ENCODE results near the gene FAM120A. TPM values are rescaled to one million over a fixed set of nuclear protein-coding genes. Genes with fewer than 3 reads are reported as not detected.

The FAM120A gene
- total RNA-seq, 1 experiment from 2014 or later = 162 TPM

DNA sequence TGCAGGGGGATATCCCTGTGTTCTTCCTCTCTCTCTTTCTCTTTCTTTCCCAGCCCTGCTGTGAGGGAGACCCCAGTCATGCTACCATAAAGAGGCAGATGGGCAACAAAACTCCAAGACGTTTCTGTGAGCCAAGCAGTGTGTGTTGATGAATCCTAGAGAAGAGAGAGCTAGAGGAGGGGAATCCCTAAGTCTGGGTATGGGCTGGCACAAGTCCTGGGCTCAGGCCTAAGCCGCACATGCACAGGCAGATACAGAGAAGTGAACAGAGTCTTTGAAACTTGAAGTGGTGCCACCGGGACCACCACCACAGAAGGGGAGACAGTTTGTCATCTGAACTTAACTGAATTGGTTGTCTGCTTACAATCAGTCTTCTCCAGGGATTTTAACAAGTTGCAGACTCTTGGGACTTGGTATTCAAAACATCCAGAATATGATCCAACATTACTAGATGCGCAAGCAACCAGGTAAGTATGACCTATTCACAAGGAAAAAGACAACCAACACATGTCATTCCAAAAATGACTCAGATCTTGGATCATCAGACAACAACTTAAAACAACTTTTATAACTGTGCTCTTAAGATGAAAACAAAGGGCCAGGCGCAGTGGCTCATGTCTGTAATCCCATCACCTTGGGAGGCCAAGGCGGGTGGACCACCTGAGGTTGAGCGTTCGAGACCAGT, 10.4 kb upstream of the FAM120A start:
- TF ChIP-seq, protein P1, sequence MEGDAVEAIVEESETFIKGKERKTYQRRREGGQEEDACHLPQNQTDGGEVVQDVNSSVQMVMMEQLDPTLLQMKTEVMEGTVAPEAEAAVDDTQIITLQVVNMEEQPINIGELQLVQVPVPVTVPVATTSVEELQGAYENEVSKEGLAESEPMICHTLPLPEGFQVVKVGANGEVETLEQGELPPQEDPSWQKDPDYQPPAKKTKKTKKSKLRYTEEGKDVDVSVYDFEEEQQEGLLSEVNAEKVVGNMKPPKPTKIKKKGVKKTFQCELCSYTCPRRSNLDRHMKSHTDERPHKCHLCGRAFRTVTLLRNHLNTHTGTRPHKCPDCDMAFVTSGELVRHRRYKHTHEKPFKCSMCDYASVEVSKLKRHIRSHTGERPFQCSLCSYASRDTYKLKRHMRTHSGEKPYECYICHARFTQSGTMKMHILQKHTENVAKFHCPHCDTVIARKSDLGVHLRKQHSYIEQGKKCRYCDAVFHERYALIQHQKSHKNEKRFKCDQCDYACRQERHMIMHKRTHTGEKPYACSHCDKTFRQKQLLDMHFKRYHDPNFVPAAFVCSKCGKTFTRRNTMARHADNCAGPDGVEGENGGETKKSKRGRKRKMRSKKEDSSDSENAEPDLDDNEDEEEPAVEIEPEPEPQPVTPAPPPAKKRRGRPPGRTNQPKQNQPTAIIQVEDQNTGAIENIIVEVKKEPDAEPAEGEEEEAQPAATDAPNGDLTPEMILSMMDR (IDR thresholded peaks at IDR 0.05; ENCODE audit: unreplicated experiment) = no peak
- no TSS peak for BruUV-seq (replicated peaks)
- POLR2A ChIA-PET = no interaction called here
- DNase-seq (ENCODE audit: unreplicated experiment) = no peak
- H3K27ac Mint-ChIP-seq (ENCODE audit: low read depth, unreplicated experiment) = no peak overlapping the region
- H3K36me3 Mint-ChIP-seq (ENCODE audit: insufficient read depth, unreplicated experiment) = peaks cover 5% of the 10 kb centered on the region
- intact Hi-C loops (cut with micrococcal nuclease) = no loop called here
- no peaks in the 10 kb centered on the region for H3K4me1 Mint-ChIP-seq (ENCODE audit: insufficient read depth, unreplicated experiment)
- no peak overlapping the region for H3K4me3 Mint-ChIP-seq (ENCODE audit: unreplicated experiment)
- no peaks in the 10 kb centered on the region for H3K9me3 Mint-ChIP-seq (ENCODE audit: unreplicated experiment)
- H3K27me3 Mint-ChIP-seq (ENCODE audit: insufficient read depth, unreplicated experiment) = no peaks in the 10 kb centered on the region
- CTCF ChIA-PET = interaction anchor here (0.6 kb wide), 1 partner anchor 121 kb away, joined by 3 read pairs; no protein-coding TSS in a partner anchor

DNA sequence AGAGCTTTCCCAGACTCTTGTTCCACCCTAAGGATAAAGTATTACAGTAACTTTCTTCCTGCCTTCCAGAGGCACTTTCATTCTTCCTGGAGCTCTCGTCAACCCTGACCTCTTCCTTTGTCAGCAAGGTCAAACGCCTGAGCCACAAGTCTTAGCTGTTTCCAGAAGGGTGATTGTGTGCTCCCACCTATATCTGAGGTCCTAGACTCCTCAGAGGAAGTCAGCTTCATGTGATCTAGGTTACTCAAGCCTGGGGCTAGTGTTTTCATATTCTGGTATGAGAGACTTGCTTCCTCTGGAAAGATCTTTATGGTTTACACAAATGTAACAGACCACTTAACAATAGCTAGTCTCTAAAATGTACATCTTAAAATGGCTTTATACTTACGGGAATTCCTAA, 5.4 kb upstream of the FAM120A start:
- intact Hi-C loops (cut with micrococcal nuclease) = no loop called here
- Mint-ChIP-seq H3K27me3 (ENCODE audit: insufficient read depth, unreplicated experiment) (no peaks in the 10 kb centered on the region), H3K9me3 (ENCODE audit: unreplicated experiment) (no peaks in the 10 kb centered on the region), H3K27ac (ENCODE audit: low read depth, unreplicated experiment) (no peak overlapping the region), H3K36me3 (ENCODE audit: insufficient read depth, unreplicated experiment) (peaks cover 45% of the 10 kb centered on the region), H3K4me3 (ENCODE audit: unreplicated experiment) (no peak overlapping the region), H3K4me1 (ENCODE audit: insufficient read depth, unreplicated experiment) (no peaks in the 10 kb centered on the region)
- CTCF ChIA-PET = interaction anchor here (0.6 to 0.7 kb wide), 2 partner anchors 120 to 144 kb away, joined by 3 to 4 read pairs; no protein-coding TSS in a partner anchor
- TF ChIP-seq, protein P1 (IDR thresholded peaks at IDR 0.05; ENCODE audit: unreplicated experiment) = no peak
- POLR2A ChIA-PET = no interaction called here
- no TSS peak for BruUV-seq (replicated peaks)
- no peak for DNase-seq (ENCODE audit: unreplicated experiment)

DNA sequence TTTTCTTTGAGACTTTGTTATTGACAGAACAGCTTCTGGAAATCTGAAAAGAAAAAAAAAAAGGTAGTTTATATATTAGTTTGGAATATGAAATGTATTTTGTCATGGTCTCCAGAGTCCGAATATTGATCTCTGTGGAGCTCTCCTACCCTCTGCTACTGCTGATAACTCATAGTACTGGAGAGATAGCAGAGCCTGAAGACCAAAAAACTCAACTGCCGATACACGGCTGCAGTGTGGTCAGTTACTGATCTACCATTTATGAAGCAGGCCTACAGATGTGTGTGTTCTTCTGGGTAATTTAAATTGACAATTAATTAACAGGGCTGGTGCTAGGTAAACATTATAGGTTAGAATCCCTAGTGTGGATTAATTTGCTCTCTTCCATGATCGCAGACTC, 3.8 kb upstream of the FAM120A start:
- TF ChIP-seq, protein P1 (IDR thresholded peaks at IDR 0.05; ENCODE audit: unreplicated experiment) = no peak
- no TSS peak for BruUV-seq (replicated peaks)
- ChIA-PET POLR2A (interaction anchor here (0.5 to 0.6 kb wide), 2 partner anchors 113 to 328 kb away, joined by 3 read pairs; no protein-coding TSS in a partner anchor), CTCF (no interaction called here)
- no peaks in the 10 kb centered on the region for H3K4me1 Mint-ChIP-seq (ENCODE audit: insufficient read depth, unreplicated experiment)
- no peak overlapping the region for H3K4me3 Mint-ChIP-seq (ENCODE audit: unreplicated experiment)
- H3K27me3 Mint-ChIP-seq (ENCODE audit: insufficient read depth, unreplicated experiment) = no peaks in the 10 kb centered on the region
- no peaks in the 10 kb centered on the region for H3K9me3 Mint-ChIP-seq (ENCODE audit: unreplicated experiment)
- no peak for DNase-seq (ENCODE audit: unreplicated experiment)
- H3K36me3 Mint-ChIP-seq (ENCODE audit: insufficient read depth, unreplicated experiment) = peaks cover 48% of the 10 kb centered on the region
- intact Hi-C loops (cut with micrococcal nuclease) = no loop called here
- H3K27ac Mint-ChIP-seq (ENCODE audit: low read depth, unreplicated experiment) = no peak overlapping the region

DNA sequence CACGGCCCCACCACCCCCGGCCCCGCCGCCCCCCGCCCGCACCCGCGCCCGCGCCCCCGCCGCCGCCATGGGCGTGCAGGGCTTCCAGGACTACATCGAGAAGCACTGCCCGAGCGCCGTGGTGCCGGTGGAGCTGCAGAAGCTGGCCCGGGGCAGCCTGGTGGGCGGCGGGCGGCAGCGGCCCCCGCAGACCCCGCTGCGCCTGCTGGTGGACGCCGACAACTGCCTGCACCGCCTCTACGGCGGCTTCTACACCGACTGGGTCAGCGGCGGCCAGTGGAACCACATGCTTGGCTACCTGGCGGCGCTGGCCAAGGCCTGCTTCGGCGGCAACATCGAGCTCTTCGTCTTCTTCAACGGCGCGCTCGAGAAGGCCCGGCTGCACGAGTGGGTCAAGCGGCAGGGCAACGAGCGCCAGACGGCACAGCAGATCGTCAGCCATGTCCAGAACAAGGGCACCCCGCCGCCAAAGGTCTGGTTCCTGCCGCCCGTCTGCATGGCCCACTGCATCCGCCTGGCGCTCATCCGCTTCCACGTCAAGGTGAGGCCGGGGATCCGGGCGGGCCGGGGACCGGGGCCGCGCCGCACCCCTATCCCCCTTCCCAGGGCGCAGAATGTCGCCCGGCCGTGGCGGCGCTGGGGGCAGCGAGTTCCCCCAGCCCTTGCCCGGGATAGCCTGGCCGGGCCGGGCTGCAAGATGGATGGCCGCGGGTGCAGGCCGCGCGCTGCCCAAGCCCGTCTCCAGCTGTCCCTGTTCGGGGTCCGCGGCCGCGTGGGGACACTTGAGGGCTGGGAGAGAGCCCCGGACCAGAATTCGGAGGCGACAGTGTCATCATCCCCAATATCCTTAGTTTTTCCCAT, 594 bp downstream of the FAM120A start:
- POLR2A ChIA-PET = interaction anchor here (1.0 to 5.3 kb wide), 15 partner anchors 8 to 716 kb away, joined by 3 to 93 read pairs (median 5); partner anchors contain the start of genes CARD19 and NINJ1
- TF ChIP-seq, protein P1 (IDR thresholded peaks at IDR 0.05; ENCODE audit: unreplicated experiment) = no peak
- DNase-seq (ENCODE audit: unreplicated experiment) = peak; percentile 52
- Mint-ChIP-seq H3K27ac (ENCODE audit: low read depth, unreplicated experiment) (peak overlapping the region; percentile 93), H3K4me1 (ENCODE audit: insufficient read depth, unreplicated experiment) (peaks cover 24% of the 10 kb centered on the region), H3K27me3 (ENCODE audit: insufficient read depth, unreplicated experiment) (no peaks in the 10 kb centered on the region), H3K36me3 (ENCODE audit: insufficient read depth, unreplicated experiment) (peaks cover 46% of the 10 kb centered on the region), H3K9me3 (ENCODE audit: unreplicated experiment) (no peaks in the 10 kb centered on the region), H3K4me3 (ENCODE audit: unreplicated experiment) (peak overlapping the region; percentile 86)
- BruUV-seq (replicated peaks) = no TSS peak
- CTCF ChIA-PET = interaction anchor here (0.6 to 1.1 kb wide), 4 partner anchors 19 to 345 kb away, joined by 3 to 6 read pairs (median 3); no protein-coding TSS in a partner anchor
- intact Hi-C loops (cut with micrococcal nuclease) = loop anchor here (2.0 to 5.0 kb wide), 2 partner anchors 53 to 70 kb away; no protein-coding TSS in a partner anchor
